ENCODE measurements around the gene CCDC34. TPM values are rescaled to one million over a fixed set of nuclear protein-coding genes. Genes with fewer than 3 reads are reported as not detected.

CCDC34 gene
- total and polyA plus RNA-seq, 2 of the 8 experiments (the other 6 are each of a cell fraction or from before 2014, with no cell fraction given) = 7.7 to 24.3 TPM

DNA sequence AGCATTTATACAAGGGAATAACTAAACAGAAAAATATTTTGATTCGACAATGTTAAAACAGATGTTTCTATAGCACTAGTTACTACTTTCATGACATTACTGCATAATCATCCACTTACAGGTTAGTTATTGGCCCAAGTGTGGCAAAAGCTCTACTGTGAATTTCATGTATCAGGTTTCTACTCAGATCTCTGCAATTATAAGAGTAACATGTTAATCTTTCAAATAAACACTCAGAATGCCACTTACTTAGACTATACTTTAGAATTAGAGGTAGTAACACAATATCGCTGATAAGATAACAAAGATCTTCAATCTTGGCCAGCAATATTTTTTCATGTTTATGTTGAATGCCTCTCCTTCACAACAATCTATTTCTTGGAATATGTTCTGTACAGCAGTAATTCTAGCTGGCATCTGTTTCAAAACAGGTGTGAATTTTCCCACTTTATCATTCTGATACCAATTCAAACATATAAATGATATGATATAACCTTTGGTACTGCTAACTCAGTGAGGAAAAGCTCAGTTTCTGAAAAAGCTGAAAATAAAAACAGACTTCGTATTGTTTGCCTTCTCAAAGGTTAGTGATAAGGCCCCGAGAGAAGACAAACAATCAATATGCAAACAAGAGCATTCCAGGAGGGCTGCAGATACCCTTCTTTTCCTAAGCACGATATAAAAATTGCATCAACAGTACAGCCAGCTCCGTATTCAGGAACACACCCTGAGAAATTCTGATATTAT lies 11.0 kb upstream of the CCDC34 start (continued):
- TF ChIP-seq POU5F1 (IDR thresholded peaks at IDR 0.05; ENCODE audit: low read depth, low read length) (no peak), EP300 (IDR thresholded peaks at IDR 0.05; ENCODE audit: borderline replicate concordance in 1 of 2, low read depth in 2 of 2, low read length in 2 of 2) (no peak), HDAC6 (IDR thresholded peaks at IDR 0.05; ENCODE audit: low read depth, low read length) (no peak), POLR2A (IDR thresholded peaks at IDR 0.05; ENCODE audit: control extremely low read depth in 1 of 2, low read depth in 2 of 2, low read length in 2 of 2) (no peak), CREB1 (IDR thresholded peaks at IDR 0.05) (no peak), KDM5A (IDR thresholded peaks at IDR 0.05; ENCODE audit: low read length) (no peak), ASH2L (IDR thresholded peaks at IDR 0.05; ENCODE audit: low read length) (no peak), RFX5 (IDR thresholded peaks at IDR 0.05; ENCODE audit: borderline replicate concordance, low read depth, low read length) (no peak)
- TF ChIP-seq, protein P1, sequence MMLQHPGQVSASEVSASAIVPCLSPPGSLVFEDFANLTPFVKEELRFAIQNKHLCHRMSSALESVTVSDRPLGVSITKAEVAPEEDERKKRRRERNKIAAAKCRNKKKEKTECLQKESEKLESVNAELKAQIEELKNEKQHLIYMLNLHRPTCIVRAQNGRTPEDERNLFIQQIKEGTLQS (IDR thresholded peaks at IDR 0.05; ENCODE audit: insufficient read depth, low read depth, low read length) = no peak
- TF ChIP-seq, protein P2, sequence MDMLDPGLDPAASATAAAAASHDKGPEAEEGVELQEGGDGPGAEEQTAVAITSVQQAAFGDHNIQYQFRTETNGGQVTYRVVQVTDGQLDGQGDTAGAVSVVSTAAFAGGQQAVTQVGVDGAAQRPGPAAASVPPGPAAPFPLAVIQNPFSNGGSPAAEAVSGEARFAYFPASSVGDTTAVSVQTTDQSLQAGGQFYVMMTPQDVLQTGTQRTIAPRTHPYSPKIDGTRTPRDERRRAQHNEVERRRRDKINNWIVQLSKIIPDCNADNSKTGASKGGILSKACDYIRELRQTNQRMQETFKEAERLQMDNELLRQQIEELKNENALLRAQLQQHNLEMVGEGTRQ (IDR thresholded peaks at IDR 0.05; ENCODE audit: low read length) = no peak

Measured in H1 (cell line).